ENCODE measurements around the gene CFAP99.

Gene CFAP99

DNA sequence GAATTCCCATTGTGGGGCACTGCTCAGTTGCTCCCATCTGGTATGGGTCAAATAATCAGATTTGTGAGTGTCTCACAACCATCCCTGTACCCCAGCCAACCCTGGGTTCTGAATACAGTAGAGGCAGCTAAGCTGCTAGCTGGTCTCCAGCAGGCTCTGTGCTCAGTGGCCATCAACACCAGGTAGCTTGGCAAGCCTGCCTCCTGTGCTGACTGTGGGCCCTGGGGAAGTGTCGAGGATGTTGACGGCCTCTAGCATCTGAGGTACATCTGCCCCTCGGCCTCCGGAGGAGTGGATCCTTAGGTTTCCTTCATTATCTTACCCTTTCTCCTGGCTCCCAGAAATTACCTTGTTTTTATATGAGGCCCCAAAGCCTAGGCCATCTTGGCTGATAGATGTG lies 63.4 kb downstream of the CFAP99 start:
- Histone ChIP-seq H3K9ac (ENCODE audit: low read length in 2 of 2) (peak overlapping the region; percentile 16 to 29), H3K9me3 (ENCODE audit: control insufficient read depth in 2 of 2, low read length in 2 of 2) (no peaks in the 10 kb centered on the region), H3K27me3 (ENCODE audit: control insufficient read depth in 1 of 2, insufficient read depth in 2 of 2, low read length in 2 of 2) (no peaks in the 10 kb centered on the region), H3K27ac (ENCODE audit: low read length) (peak overlapping the region; percentile 53), H3K4me1 (ENCODE audit: control insufficient read depth, insufficient read depth, low read length) (peaks cover 48% of the 10 kb centered on the region), H3K36me3 (ENCODE audit: control insufficient read depth in 2 of 2, insufficient read depth in 2 of 2, low read length in 2 of 2) (no peaks in the 10 kb centered on the region), H3K4me3 (ENCODE audit: low read length in 2 of 2) (peak overlapping the region; percentile 1 to 40)

DNA sequence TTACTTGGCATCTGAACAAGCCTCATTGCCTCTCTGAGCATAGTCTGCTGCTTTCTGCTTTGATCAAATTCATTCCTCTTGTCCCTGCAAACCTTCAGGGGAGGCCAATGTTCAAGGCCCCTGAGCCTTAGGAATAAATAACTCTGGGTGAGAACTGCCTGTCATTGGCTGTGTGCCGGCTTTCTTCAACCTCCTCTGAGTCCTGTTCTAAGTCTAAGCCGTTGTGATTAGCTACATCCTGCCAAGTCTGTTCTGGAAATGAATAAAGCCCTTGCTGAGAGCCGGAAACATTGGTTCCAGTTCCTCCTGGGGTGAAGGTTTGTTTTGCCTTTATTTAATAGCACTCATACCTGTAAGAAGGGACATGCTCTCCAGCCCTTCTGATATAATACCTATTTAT lies 63.9 kb downstream of the CFAP99 start:
- H3K4me3 ChIP-seq (ENCODE audit: low read length in 2 of 2): peak overlapping the region; percentile 1 to 40
- H3K27ac ChIP-seq (ENCODE audit: low read length): peak overlapping the region; percentile 76
- H3K4me1 ChIP-seq (ENCODE audit: control insufficient read depth, insufficient read depth, low read length): peaks cover 50% of the 10 kb centered on the region
- H3K27me3 ChIP-seq (ENCODE audit: control insufficient read depth in 1 of 2, insufficient read depth in 2 of 2, low read length in 2 of 2): no peaks in the 10 kb centered on the region
- H3K9ac ChIP-seq (ENCODE audit: low read length in 2 of 2): peak overlapping the region; percentile 29 to 31
- no peaks in the 10 kb centered on the region for H3K36me3 ChIP-seq (ENCODE audit: control insufficient read depth in 2 of 2, insufficient read depth in 2 of 2, low read length in 2 of 2)
- no peaks in the 10 kb centered on the region for H3K9me3 ChIP-seq (ENCODE audit: control insufficient read depth in 2 of 2, low read length in 2 of 2)

DNA sequence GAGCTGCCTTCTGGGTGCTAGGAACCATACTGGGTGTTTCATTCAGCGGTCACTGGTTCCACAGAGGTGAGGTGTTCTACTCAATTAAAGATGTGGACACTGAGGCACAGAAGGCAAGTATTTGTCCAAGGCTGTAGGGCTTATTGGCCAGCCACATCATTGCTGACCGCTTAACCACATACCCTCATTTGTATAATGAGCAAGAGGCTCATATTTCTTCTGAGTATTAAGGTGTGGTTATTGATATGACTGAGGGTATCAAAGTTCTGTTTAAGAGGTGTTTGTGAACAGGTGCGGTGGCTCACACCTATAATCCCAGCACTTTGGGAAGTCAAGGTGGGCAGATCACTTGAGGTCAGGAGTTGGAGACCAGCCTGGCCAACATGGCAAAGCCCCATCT lies 64.5 kb downstream of the CFAP99 start:
- peak overlapping the region; percentile 76 for H3K27ac ChIP-seq (ENCODE audit: low read length)
- H3K4me1 ChIP-seq (ENCODE audit: control insufficient read depth, insufficient read depth, low read length): peaks cover 52% of the 10 kb centered on the region
- H3K4me3 ChIP-seq (ENCODE audit: low read length in 2 of 2): no peak overlapping the region
- H3K9ac ChIP-seq (ENCODE audit: low read length in 2 of 2): peak overlapping the region in 1 of 2 donors; percentile 31
- no peaks in the 10 kb centered on the region for H3K9me3 ChIP-seq (ENCODE audit: control insufficient read depth in 2 of 2, low read length in 2 of 2)
- H3K27me3 ChIP-seq (ENCODE audit: control insufficient read depth in 1 of 2, insufficient read depth in 2 of 2, low read length in 2 of 2): no peaks in the 10 kb centered on the region
- H3K36me3 ChIP-seq (ENCODE audit: control insufficient read depth in 2 of 2, insufficient read depth in 2 of 2, low read length in 2 of 2): peaks cover 0 to 2% of the 10 kb centered on the region in 2 donors

DNA sequence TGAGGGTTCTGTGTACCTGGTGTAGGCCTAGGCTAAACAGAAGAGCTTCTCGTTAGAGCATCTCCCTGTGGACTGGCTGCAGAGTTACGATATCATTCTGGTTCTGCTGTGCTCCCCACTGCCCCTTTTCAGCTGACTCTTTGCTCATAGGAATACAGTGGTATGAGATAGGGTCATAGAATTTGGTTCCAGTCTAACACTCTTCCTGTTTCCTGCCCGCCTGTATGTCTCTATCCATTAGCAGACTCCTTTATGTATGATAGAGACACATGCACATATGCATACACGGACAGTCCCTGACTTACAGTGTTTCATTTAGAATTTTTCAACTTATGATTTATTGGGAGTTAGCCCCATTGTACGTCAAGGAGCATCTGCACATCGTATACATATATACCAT lies 65.4 kb downstream of the CFAP99 start:
- peaks cover 0 to 5% of the 10 kb centered on the region in 2 donors for H3K36me3 ChIP-seq (ENCODE audit: control insufficient read depth in 2 of 2, insufficient read depth in 2 of 2, low read length in 2 of 2)
- no peaks in the 10 kb centered on the region for H3K9me3 ChIP-seq (ENCODE audit: control insufficient read depth in 2 of 2, low read length in 2 of 2)
- H3K9ac ChIP-seq (ENCODE audit: low read length in 2 of 2): no peak overlapping the region
- no peak overlapping the region for H3K27ac ChIP-seq (ENCODE audit: low read length)
- H3K4me3 ChIP-seq (ENCODE audit: low read length in 2 of 2): no peak overlapping the region
- H3K4me1 ChIP-seq (ENCODE audit: control insufficient read depth, insufficient read depth, low read length): peaks cover 48% of the 10 kb centered on the region
- no peaks in the 10 kb centered on the region for H3K27me3 ChIP-seq (ENCODE audit: control insufficient read depth in 1 of 2, insufficient read depth in 2 of 2, low read length in 2 of 2)

DNA sequence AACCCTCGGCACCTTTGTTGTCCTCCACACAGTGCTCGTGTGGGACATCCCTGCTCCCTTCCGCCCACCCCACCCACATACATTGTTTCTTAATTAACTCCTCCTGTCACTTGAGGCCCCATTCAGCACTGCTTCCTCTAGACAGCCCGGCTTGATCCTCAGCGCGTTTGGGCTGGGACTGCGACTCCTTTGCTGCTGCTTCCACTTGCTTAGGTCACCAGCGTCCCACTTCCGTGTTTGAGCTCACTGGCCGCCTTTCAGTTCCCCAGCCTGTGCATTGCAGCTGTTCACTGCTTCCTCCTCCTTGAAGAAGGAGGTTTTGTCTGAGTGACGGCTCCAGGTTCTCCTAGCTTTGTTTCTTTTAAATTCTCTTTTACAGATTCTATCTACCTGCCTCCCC lies 66.2 kb downstream of the CFAP99 start:
- no peaks in the 10 kb centered on the region for H3K9me3 ChIP-seq (ENCODE audit: control insufficient read depth in 2 of 2, low read length in 2 of 2)
- H3K4me1 ChIP-seq (ENCODE audit: control insufficient read depth, insufficient read depth, low read length): peaks cover 48% of the 10 kb centered on the region
- peak overlapping the region in 1 of 2 donors; percentile 1 for H3K4me3 ChIP-seq (ENCODE audit: low read length in 2 of 2)
- H3K9ac ChIP-seq (ENCODE audit: low read length in 2 of 2): no peak overlapping the region
- H3K27ac ChIP-seq (ENCODE audit: low read length): no peak overlapping the region
- peaks cover 0 to 5% of the 10 kb centered on the region in 2 donors for H3K36me3 ChIP-seq (ENCODE audit: control insufficient read depth in 2 of 2, insufficient read depth in 2 of 2, low read length in 2 of 2)
- no peaks in the 10 kb centered on the region for H3K27me3 ChIP-seq (ENCODE audit: control insufficient read depth in 1 of 2, insufficient read depth in 2 of 2, low read length in 2 of 2)

DNA sequence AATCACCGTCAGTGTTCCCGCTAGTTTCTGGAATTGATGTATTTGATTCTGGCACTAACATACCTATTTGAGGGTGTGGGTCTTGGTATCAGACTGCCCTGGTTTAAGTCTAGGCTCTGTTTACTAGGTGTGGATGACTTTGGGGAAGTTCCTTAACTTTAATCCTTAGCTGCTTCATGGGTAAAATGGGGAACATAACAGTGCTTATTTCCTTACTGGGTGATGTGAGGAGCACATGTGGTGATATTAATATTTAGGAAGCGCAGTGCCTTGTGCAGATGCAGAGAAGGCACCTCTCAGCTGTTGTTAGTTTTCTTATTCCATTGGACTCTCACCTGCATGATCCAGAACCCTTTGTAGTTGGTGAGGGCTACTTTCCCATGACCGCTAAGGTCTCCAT lies 67.2 kb downstream of the CFAP99 start:
- Histone ChIP-seq H3K36me3 (ENCODE audit: control insufficient read depth in 2 of 2, insufficient read depth in 2 of 2, low read length in 2 of 2) (peaks cover 5 to 8% of the 10 kb centered on the region in 2 donors), H3K9ac (ENCODE audit: low read length in 2 of 2) (no peak overlapping the region), H3K27ac (ENCODE audit: low read length) (peak overlapping the region; percentile 31), H3K4me3 (ENCODE audit: low read length in 2 of 2) (no peak overlapping the region), H3K4me1 (ENCODE audit: control insufficient read depth, insufficient read depth, low read length) (peaks cover 48% of the 10 kb centered on the region), H3K27me3 (ENCODE audit: control insufficient read depth in 1 of 2, insufficient read depth in 2 of 2, low read length in 2 of 2) (no peaks in the 10 kb centered on the region), H3K9me3 (ENCODE audit: control insufficient read depth in 2 of 2, low read length in 2 of 2) (no peaks in the 10 kb centered on the region)

DNA sequence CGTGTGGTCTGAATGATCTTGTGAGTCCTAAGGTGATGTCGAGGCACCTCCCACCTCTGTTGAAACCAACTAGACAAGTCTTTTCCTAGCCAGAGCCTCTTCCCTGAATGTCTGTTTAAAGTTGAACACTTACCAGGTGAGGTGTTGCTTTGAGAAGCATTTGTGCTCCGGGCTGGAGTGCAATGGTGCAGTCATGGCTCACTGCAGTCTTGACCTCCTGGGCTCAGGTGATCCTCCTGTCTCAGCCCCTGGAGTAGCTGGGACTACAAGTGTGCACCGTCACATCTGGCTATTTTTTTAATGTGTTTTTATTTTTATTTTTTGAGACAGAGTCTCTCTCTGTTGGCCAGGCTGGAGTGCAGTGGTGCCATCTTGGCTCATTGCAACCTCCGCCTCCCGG lies 68.2 kb downstream of the CFAP99 start:
- no peak overlapping the region for H3K9ac ChIP-seq (ENCODE audit: low read length in 2 of 2)
- no peak overlapping the region for H3K27ac ChIP-seq (ENCODE audit: low read length)
- peaks cover 41% of the 10 kb centered on the region for H3K4me1 ChIP-seq (ENCODE audit: control insufficient read depth, insufficient read depth, low read length)
- no peaks in the 10 kb centered on the region for H3K27me3 ChIP-seq (ENCODE audit: control insufficient read depth in 1 of 2, insufficient read depth in 2 of 2, low read length in 2 of 2)
- H3K36me3 ChIP-seq (ENCODE audit: control insufficient read depth in 2 of 2, insufficient read depth in 2 of 2, low read length in 2 of 2): peaks cover 8 to 11% of the 10 kb centered on the region in 2 donors
- no peaks in the 10 kb centered on the region for H3K9me3 ChIP-seq (ENCODE audit: control insufficient read depth in 2 of 2, low read length in 2 of 2)
- H3K4me3 ChIP-seq (ENCODE audit: low read length in 2 of 2): no peak overlapping the region

DNA sequence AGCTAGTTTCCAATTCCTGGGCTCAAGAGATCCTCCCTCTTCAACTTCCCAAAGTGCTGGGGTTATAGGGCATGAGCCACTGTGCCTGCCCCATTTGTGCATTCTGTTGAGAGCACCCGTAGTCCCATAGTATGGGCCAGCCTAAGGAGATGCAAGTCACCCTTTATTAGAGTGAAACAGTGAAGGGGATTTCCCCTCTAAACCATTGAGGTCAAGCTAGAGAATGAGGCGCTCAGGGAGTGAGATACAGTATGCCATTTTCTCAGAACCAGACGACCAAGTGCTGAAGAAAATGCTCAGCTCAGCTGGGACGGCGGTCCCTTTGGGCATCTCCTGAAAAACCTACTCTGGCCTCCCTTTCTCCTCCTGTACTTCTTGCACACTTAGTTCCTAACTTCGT lies 68.9 kb downstream of the CFAP99 start:
- Histone ChIP-seq H3K27me3 (ENCODE audit: control insufficient read depth in 1 of 2, insufficient read depth in 2 of 2, low read length in 2 of 2) (no peaks in the 10 kb centered on the region), H3K9me3 (ENCODE audit: control insufficient read depth in 2 of 2, low read length in 2 of 2) (no peaks in the 10 kb centered on the region), H3K9ac (ENCODE audit: low read length in 2 of 2) (no peak overlapping the region), H3K4me3 (ENCODE audit: low read length in 2 of 2) (no peak overlapping the region), H3K27ac (ENCODE audit: low read length) (no peak overlapping the region), H3K4me1 (ENCODE audit: control insufficient read depth, insufficient read depth, low read length) (peaks cover 36% of the 10 kb centered on the region), H3K36me3 (ENCODE audit: control insufficient read depth in 2 of 2, insufficient read depth in 2 of 2, low read length in 2 of 2) (peaks cover 14 to 17% of the 10 kb centered on the region in 2 donors)

DNA sequence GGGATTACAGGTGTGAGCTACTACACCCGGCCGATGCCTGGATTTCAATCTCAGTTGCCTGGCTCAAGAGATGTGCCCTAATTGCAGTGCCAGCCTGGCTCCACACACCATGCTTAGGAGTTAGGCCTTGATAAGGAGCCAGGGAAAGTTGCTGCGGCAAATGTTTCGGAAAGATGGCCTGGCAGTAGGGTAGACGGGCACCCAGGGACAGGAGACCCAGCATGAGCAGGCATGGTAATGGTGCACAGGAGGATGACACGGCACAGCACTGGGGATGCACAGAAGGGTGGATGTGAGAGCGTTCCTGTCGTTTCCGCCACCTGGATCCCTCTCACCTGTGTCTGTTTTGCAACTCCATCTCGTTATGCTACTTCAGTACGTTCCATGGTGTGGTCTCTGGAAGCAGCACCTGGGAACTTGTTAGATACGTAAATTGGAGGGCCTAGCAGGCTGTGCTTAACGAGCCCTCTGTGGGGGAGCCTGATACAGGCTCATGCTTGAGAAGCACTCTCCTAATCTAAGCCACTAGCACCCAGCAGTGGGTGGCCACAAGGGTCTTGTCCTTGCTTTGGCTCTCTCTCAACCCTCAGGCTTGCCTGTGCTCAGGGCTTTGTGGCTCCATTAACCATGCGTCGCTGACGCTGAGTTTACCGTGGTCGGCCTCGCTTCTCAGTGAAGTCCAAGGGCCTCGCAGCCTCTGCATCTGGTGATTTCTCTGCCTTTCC lies 70.5 kb downstream of the CFAP99 start:
- Histone ChIP-seq H3K9me3 (ENCODE audit: control insufficient read depth in 2 of 2, low read length in 2 of 2) (no peaks in the 10 kb centered on the region), H3K9ac (ENCODE audit: low read length in 2 of 2) (no peak overlapping the region), H3K36me3 (ENCODE audit: control insufficient read depth in 2 of 2, insufficient read depth in 2 of 2, low read length in 2 of 2) (peaks cover 19 to 24% of the 10 kb centered on the region in 2 donors), H3K27me3 (ENCODE audit: control insufficient read depth in 1 of 2, insufficient read depth in 2 of 2, low read length in 2 of 2) (no peaks in the 10 kb centered on the region), H3K4me1 (ENCODE audit: control insufficient read depth, insufficient read depth, low read length) (peaks cover 29% of the 10 kb centered on the region), H3K4me3 (ENCODE audit: low read length in 2 of 2) (no peak overlapping the region), H3K27ac (ENCODE audit: low read length) (no peak overlapping the region)

DNA sequence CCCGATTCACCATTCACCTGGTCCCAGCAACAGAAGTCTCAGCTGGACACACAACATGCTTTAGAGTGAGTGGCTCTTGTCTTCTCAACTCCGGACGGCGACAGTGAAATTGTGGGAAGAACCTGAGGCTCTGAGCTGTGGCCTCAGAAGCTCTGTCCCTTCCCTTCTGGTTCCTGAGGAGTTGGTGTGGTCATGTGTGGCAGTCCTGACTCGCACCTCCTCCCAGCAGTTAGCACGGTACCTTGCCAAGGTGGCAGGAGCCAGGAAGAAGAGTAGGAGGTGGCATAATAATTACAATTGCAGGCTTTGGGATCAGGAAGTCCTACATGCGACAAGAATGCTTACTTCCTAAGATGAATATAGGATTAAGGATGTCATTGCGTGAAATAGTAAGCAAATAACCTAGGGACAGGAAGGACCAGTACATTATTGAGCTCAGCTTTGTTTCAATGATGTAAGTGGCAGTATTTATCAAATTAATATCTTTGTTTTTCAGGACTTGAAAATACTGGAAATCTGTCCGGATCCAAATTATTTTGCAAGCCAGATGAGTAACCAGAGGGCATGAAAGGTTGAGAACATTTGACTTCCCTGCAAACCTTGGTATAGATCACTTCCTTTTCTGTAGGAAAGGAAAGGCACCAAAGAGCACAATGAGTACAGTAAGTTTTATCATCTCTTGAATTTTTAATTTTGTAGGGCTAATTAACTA lies 71.2 kb downstream of the CFAP99 start:
- peaks cover 19 to 24% of the 10 kb centered on the region in 2 donors for H3K36me3 ChIP-seq (ENCODE audit: control insufficient read depth in 2 of 2, insufficient read depth in 2 of 2, low read length in 2 of 2)
- no peak overlapping the region for H3K27ac ChIP-seq (ENCODE audit: low read length)
- peaks cover 26% of the 10 kb centered on the region for H3K4me1 ChIP-seq (ENCODE audit: control insufficient read depth, insufficient read depth, low read length)

DNA sequence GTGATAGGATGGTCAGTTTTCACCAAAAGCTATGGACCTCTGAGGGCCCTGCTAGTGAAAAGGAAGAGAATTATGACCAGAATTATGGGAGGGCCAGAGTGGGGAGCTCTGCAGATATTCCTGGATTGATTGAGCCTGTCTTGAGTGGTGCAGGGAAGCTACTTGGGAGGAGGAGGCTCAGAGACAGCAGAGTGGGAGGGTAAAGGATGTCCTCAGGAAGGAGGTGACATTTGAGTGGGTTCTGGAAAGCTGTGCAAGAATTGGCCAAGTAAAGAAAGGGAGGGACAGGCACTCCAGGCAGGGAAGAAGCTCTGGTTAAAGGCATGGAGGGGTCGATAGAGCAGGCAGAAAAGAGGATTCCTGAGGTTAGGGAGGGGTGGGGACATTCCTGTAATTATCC lies 74.2 kb downstream of the CFAP99 start:
- Histone ChIP-seq H3K4me1 (ENCODE audit: control insufficient read depth, insufficient read depth, low read length) (peaks cover 17% of the 10 kb centered on the region), H3K36me3 (ENCODE audit: control insufficient read depth in 2 of 2, insufficient read depth in 2 of 2, low read length in 2 of 2) (peaks cover 24 to 30% of the 10 kb centered on the region in 2 donors), H3K27ac (ENCODE audit: low read length) (no peak overlapping the region)

More for the DNA sequence above, 71.2 kb downstream of the CFAP99 start:
- no peaks in the 10 kb centered on the region for H3K27me3 ChIP-seq (ENCODE audit: control insufficient read depth in 1 of 2, insufficient read depth in 2 of 2, low read length in 2 of 2)
- no peak overlapping the region for H3K4me3 ChIP-seq (ENCODE audit: low read length in 2 of 2)
- no peaks in the 10 kb centered on the region for H3K9me3 ChIP-seq (ENCODE audit: control insufficient read depth in 2 of 2, low read length in 2 of 2)
- no peak overlapping the region for H3K9ac ChIP-seq (ENCODE audit: low read length in 2 of 2)

More for the DNA sequence above, 74.2 kb downstream of the CFAP99 start:
- no peaks in the 10 kb centered on the region for H3K27me3 ChIP-seq (ENCODE audit: control insufficient read depth in 1 of 2, insufficient read depth in 2 of 2, low read length in 2 of 2)
- no peaks in the 10 kb centered on the region for H3K9me3 ChIP-seq (ENCODE audit: control insufficient read depth in 2 of 2, low read length in 2 of 2)
- no peak overlapping the region for H3K9ac ChIP-seq (ENCODE audit: low read length in 2 of 2)
- H3K4me3 ChIP-seq (ENCODE audit: low read length in 2 of 2): no peak overlapping the region

All from stomach smooth muscle (tissue), 2 donors.